Suppressor macrophage treated with lipopolysaccharide for 4 hours (primary cell): ENCODE results near the gene MPPED1.

Experiments used
- DNase-seq: peaks from one replicate; pipeline ENCODE4 v3.0.0-alpha.2; 2020

Gene MPPED1

DNA sequence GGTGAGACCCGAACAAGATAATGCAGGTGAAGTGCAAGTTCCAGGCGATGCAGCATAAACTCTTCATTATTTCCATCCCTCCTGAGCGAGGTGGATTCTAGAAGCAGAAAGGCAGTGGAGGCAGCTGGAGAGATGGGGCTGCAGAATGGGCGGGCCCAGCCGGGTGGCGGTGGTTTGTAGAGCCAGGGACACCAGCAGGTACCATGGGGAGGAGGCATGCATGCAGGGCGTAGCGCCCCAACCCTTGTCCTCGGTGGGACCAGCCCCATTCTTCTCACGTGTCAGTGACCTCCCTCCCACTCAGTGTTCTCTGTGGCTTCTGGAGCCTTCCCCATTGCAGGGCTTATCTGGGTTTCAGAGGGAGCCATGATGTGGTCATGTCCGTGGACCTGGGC lies 38.0 kb downstream of the MPPED1 start:
- no peak for DNase-seq

DNA sequence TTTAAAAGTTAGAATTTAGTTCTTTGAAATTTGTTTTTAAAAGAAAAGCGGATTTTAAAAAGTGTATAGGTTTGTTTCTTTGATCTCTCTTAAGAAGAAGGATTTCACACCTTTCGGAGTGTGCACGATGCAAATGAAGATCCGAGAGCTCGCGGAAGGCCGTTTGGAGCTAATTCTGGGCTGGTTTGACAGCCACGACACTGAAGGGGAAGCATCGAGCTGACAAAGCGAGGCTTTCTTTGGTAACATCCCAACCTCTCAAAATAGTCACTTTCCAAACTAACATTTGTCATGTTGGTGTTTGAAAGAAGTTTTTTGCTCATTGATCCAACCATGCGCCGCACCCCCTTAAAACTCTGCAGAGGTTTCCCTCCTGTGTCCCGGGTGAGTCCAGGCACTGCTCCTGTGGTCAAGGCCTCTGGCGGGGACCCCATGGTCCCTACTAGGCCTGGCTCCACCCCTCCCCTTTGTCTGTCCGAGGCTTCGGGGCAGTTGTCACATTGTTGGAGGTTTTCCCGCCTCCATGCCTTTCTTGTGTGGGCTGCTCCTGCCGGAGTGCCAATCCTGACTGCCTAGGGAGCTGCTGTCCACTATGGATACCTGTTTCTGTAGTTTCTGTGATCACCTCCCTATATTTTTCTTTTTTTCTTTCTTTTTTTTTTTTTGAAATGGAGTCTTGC lies 39.7 kb downstream of the MPPED1 start:
- DNase-seq = no peak

DNA sequence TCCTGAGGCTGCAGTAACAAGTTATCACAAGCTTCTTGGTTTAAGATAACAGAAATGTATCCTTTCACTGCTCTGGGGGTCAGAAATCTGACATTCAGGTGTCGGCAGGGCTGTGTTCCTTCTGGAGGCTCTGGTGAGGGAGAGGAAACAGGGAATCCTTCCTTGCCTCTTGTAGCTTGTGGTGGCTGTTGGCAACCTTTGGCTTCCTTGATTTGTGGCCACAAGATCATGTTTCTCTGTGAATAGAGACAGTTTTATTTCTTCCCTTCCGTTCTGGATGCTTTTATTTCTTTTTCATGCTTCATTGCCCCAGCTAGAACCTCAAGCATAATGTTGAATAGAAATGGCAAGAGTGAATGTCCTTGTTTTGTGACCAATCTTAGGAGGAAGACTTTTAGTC lies 44.0 kb downstream of the MPPED1 start:
- no peak for DNase-seq

DNA sequence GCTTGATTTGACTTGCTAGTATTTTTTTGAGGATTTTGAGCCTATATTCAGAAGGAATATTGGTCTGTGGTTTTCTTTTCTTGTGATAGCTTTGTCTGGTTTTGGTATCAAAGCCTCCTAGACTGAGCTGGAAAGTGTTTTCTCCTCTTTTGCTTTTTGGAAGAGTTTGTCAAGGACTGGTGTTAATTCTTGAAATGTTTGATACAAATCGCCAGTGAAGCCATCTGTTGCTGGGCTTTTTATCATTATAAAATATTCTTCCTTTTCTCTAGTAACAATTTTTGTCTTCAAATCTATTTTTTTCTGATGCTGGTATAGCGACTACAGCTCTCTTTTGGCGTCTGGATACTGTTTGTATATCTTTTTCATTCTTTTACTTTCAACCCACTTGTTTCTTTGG lies 45.2 kb downstream of the MPPED1 start:
- DNase-seq = no peak

DNA sequence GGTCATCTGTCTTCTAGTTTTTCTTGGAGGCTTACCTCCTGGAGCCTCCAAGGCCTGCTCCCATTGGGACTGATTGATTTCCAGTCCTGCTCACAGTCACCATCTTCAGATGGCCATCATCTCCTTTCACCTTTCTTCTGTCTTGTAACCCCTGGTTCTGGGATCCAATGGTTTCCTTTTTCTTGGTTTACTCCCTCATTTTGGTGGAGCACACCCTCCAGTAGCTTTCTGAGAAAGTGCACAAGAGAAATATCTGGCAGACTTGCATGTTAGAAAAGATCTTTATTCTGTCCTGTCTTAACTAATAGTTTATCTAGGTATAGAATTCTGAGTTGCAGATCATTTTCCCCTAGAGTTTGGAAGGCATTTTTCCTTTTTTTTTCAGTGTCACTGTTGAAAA lies 50.9 kb downstream of the MPPED1 start:
- DNase-seq = no peak

DNA sequence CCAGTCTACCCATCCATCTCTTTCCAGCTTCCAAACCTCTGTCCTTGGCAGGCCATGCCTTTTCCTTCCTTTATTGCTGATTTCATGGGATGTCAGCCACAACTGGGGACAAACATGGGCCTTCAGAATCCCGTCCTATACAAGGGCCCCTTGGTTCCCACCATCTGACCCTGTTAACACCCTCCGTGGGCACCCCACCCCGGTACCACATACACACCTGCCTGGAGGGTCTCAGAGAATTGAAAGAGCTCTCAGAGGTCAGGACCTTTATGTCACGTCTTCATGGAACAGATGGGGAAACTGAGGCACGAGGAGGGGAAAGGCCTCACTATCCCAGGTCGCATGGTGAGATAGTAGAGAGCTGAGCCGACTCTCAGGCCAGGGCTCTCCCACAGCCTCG lies 53.0 kb downstream of the MPPED1 start:
- DNase-seq = no peak

DNA sequence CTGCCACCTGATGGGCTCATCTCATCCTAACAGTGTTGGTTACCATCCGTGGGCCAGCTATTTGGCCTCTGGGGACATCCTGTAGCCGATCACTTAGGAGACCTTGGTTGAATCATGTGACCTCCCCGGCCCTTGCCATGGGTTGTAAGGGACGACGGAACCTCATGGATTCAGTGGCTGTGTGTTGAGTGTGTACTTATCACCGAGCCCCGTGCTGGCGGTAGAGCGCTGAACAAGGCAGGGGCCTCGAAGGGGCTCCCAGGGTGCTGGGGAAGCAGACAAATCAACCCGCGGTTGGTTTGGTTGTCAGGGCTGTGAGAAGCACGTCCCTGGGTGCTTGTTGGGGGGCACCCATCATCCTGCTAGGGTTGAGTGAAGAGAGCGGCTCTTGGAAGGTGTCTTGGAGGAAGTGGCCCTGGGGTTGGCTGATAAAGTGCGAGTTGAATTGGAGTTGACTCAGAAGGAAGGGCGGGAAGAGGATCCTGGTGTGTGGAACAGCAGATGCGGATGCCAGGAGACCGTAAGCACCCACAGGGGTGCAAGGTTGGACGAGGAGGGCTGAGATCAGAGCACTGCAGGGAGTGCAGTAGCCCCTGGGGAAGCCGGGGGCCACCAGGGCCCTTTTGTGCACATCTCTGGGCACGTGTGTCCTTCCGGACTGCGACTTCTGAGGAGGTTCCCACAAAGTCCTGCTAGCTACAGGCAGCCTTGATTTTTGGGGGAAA lies 53.6 kb downstream of the MPPED1 start:
- no peak for DNase-seq

DNA sequence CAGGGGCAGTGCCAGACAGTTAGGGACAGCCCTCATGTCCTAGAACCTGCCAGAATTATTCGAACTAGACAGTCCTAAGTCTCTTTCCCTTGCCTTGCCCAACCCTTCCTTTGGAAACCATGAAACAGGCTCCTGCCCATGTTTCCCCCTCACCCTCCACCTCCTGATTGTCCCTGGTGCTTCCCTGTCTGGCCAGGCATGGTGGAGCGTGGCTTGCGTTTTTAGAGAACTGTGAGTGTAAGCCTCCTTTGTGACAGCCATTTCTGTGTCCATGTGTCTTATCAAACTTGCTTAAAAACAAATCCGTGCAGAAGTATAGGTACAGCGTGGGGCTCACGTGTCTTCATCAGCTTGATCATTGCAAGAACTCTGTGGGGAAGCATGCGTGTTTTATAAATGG lies 54.9 kb downstream of the MPPED1 start:
- no peak for DNase-seq

DNA sequence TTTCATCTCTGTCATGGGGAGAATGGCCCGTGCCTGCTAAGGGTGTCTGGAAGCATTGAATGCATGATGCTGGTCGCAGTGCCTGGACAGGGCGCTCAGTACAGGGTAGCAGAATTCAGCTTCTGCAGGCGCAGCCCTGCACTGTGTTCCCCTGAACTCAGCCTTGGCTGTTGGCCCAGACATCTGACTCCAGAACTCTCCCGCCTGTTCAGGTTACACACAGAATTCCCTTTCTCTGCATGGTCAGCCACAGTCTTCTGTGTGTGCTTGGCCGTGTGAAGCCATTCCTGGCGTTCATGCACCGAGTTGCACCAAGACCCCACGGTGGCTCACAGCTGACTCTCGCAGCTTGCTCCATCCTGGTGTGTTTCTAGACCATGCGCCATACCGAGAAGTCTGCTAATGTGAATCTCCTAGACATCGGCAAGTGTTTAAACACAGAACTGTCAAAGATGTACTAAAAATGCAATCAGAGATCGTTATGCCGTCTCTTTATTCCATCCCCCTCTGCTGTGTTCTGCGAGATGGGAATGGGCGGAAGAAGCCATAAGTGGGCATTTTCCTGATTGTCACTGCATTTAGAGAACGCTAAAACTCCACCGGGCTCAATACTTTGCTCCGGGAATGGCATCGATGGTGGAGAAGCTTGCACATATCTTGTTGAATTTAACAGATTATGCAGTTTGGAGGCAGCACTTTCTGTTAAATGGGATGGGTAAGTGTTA lies 55.6 kb downstream of the MPPED1 start:
- DNase-seq = no peak

DNA sequence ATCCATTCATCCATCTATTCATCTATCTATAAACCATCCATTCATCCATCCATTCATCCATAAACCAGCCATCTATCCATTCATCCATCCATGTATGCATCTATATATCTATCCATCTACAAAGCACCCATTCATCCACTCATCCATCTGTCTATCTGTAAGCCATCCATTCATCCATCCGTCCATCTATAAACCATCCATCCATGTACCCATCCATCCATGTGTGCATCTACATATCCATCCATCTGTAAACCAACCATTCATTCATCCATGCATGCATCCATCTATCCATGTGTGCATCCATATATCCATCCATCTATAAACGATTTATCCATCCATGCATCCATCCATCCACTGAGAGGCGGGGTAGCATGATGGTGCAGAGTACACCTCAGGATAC lies 58.4 kb downstream of the MPPED1 start:
- DNase-seq = no peak

DNA sequence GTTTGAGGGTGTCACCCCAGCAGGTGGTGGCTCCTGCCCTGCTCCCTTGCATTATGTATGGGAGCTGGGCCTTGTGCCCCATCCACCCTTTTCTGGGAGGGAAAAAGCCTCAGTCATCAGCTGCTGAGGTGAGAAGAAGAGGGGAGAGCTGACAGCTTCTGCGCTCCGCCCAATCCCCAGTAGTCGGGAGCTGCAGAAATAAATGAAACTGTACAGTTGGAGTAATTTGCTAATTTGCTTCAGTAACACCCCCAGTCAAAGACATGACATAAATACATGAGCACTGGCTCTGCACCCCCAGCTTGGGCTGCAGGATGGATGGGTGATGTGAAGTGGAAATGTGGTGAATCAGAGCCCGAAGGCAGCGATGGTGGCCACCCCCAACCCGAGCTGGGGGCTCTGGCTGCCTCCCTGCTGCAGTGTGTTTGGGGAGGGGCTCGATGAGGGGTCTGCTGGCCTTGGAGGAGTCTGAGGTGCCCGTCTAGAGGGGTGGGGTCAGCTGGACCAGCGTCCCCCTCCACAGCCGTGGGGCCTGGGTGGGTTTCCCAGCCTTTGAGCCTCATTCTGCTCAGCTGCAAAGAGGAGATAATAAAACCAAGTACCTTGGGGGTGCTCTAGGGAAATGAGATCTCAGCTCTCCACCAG lies 59.2 kb downstream of the MPPED1 start:
- DNase-seq = no peak

DNA sequence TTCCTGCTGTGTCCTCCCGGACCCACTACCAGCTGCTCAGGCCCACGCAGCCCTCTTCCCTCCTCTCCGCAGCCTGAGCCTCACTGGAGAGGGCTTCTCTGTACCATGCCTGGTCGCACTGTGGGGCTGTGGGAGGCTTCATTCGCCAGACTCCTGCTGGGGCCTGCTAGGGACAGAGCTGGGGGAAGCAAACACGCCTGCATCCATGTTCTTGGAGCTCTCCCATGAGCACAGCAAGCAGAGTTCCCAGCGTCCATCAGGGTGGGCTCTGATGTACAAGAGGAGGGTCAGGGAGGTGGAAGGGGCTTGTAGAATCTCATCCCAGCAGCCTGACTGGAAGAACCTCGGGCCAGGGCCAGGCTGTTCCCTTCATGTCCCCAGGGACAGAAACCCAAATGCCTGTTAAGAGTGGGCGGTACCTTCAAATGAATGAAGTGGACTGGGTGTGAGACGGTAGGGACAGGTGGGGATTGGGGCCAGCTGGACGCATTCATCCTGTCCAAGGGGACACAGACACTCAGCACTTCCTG lies 59.9 kb downstream of the MPPED1 start:
- DNase-seq = no peak

DNA sequence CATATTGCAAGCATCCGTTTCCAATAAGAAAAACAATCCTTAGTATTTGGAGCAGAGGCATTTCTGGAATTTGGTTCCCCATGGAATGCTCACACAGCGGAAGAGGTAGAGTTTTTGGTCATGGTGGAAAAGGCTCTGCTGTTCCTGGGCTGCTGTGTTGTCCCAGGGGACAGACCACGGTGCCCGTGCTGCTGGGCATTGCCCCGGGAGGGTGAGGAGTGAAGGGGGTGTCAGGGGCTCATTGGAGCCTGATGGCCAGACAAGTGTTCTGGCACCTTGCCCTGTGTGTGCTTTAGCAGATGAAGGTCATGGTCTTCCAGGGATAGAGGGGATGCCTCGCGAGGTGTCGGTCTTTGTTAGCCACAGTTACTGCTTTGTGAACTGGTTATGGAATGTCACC lies 61.2 kb downstream of the MPPED1 start:
- DNase-seq = no peak

DNA sequence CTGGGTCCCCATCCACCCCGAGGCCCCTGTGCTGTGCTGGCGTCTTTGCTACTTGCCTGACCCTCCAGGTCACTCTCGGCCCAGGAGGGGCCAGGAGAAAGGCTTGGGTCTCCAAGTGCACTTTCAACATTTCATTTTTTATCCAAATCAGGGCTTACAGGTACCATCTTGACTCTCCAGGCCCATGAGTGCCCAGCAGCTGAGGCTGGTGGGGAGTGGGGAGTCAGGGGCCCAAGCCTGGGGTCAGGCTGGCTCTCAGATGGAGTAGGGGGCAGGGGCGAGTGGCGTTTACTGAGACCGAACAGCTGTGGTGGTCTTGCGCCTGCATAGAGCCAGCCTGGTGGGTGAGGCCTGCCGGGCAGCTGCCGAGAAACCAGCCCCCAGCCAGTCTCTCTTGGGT lies 61.6 kb downstream of the MPPED1 start:
- DNase-seq = no peak

DNA sequence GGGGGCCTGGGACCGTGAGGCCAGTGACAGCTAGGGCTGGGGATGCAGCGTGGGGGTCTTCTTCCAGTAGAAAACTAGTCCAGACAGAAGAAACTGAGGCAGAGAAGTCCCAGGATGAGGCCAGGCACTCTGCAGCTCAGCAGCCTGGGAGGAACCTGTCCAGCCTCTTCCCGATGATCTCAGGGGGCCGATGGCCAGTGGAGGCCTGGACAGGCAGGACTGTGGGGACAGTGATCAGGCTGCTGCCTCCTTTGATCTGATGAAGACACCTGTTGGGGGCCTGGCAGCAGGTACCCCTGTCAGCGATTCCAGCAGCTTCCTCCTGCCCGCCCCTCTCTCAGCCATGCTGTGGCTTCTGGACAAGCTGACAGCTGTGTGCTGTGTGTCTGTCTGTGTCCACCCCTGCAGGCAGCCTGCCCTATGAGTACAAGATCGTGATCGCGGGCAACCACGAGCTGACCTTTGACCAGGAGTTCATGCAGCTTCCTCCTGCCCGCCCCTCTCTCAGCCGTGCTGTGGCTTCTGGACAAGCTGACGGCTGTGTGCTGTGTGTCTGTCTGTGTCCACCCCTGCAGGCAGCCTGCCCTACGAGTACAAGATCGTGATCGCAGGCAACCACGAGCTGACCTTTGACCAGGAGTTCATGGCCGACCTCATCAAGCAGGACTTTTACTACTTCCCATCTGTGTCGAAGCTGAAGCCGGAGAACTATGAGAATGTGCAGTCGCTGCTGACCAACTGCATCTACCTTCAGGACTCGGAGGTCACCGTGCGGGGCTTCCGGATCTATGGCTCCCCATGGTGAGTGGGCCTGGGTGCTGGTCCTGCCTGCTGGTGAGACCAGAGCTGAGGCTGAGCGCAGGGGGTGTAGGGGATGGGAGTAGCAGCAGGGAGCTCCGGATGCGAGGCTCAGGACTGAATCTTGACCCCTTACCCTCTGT lies 62.6 kb downstream of the MPPED1 start:
- peak; percentile 14 for DNase-seq

DNA sequence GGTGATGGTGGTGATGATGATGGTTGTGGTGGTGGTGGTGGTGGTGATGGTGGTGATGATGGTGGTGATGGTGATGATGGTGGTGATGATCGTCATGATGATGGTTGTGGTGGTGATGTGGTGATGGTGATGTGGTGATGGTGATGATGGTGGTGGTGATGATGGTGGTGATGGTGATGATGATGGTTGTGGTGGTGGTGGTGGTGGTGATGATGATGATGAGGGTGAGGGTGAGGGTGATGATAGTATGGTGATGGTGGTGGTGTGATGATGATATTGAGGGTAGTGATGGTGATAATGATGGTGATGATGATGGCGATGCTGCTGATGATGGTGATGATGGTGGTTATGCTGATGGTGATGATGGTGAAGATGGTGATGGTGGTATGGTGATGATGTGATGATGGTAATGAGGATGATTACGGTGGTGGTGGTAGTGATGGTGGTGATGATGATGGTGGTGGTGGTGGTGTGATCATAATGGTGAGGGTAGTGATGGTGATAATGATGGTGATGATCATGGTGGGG lies 63.8 kb downstream of the MPPED1 start:
- DNase-seq = no peak

DNA sequence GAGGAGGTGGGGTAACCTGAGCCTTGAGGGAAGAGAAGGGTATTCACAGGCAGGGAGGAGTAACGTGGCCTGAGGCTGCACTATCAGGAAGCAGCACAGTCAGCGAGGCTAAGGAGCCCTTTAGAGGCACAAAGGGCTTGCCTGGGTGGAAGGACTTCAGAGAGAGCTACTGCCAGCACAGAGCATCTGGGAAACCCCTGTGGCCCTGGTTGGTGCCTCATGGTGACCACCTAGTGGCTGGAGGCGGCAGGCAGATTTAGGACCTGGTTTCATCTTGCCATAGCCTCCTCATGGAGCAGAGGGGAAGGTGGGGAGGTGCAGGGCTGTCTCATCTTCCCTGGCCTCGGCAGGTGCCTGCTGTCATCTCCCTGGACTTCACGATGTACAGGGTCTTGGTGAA lies 64.5 kb downstream of the MPPED1 start:
- DNase-seq = no peak

DNA sequence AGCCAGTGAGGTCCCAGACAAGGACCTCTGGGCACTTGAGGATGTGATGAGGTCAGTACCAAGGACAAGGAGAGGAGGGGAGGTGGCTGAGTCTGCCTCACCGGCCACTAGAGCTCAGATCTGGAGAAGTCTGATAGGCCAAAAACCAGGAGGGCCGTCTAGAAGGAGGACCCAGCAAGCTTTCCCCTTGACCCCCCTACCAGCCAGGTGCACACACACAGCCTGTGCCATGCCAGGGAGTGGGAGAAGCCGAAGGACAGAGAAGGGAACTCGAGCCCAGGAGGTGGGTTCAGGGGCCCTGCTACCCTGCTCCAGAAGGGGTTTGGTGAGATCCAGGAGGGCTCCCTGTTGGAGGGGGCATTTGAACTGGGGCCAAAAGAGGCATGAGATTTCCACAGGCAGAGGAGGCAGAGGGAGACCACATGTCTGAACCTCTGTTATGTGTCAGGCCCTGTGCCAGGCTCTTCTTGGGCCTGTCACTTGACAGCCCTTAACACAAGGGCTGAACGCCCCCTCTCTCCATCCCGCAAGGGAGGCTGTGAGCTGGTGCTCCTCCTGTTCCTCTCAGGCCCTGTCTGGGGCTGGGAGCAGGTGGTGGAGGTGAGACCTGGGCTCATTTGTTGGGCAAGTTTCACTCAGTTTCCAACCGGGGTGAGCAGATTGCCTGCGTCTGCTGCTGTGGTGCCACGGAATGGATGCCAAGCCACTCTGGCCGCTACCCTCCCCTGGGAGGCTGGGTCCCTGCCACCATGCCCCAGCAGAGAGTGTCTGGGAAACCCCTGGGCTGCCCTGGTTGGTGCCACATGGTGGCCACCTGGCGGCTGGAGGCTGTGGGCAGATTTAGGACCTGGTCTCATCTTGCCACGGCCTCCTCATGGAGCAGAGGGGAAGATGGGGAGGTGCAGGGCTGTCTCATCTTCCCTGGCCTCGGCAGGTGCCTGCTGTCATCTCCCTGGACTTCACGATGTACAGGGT lies 65.2 kb downstream of the MPPED1 start:
- no peak for DNase-seq

DNA sequence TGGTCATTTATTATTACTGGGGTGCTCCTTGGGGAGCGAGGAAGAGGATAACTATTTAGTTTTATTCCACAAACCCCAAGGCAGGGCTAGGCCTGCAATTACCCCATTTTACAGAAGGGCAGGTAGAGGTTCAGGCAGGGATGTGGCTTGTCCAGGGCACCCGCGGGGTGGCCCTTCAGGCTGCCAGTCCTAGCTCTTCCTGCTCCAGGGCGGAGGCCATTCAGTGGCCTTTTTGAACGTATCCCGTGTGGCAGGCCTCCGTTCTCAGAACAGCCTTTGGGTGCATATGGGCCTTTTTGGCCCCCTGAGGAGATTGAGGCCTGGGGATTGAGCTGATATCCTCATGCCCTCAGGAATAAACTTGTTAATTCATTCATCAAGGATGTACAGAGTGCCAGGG lies 66.2 kb downstream of the MPPED1 start:
- DNase-seq = no peak

DNA sequence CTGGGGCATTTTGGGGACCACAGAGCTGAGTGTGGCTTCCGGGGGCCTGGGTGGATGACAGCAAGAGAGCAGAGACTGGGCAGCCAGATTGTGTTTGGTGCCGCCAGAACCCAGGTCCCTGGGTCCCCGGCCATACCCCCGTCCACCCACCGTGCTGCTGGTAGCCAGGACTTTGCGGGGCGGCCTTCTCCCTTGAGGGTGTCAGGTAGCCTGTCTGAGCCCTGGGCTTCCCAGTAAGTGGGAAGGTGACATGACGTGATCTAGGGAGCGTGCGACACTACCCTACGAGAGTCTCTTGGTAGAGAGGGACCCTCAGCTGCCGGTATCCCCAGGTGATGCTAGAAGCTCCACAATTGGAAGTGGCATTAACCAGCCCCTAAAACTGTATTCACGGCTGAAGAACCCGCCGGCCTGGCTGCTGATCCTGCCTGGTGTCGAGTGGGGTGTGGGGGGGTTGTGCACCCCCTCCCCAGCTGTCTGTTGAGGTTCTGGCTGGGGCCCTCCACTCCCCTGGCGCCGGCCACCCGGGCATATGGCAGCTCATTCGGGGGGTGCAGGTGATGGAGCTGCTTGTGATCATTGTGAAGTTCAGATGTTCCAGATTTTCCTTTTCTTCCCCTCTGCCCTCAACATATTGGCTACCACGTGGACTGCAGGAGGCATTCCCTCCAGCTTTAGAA lies 66.9 kb downstream of the MPPED1 start:
- DNase-seq = no peak
